HCT116 (cell line): ENCODE results near the gene SPNS1. TPM values are rescaled to one million over a fixed set of nuclear protein-coding genes. Genes with fewer than 3 reads are reported as not detected.

Source experiments
- ATAC-seq: fragments of 200-7000 bp; cut with Tn5 transposase; 2 replicates; pipeline ENCODE4 v1.9.1; 2020; ENCODE audit warnings: mild to moderate bottlenecking, moderate library complexity
- BruUV-seq: library from RNA; stranded (reverse); fragments of 400-500 nt; replicated peaks from 2 replicates; lab custom pipeline; 2021; lab: Mats Ljungman, UMichigan
- CTCF ChIA-PET: fragments of 300-600 bp; sonication (Branson Sonifier 250); formaldehyde crosslinking; loops from one replicate; lab custom pipeline; 2021; ENCODE audit warnings: antibody characterized with exemption; lab: Charles Lee
- POLR2A ChIA-PET: fragments of 300-600, 350-600 bp; sonication (Branson Sonifier 250); formaldehyde crosslinking; loops from one replicate; lab custom pipeline; 2021; ENCODE audit warnings: antibody characterized with exemption; lab: Charles Lee
- RAD21 ChIA-PET, 2 experiments: fragments of 300-600 bp; sonication (Branson Sonifier 250); formaldehyde crosslinking; loops; one replicate each; lab custom pipeline; 2023; ENCODE audit warnings: low total read pairs in 2 of 2; ENCODE audit not compliant: uncharacterized antibody in 2 of 2, unreplicated experiment in 2 of 2, low non-redundant PET in 1 of 2; lab: Charles Lee
- DNase-seq: peaks from one replicate; pipeline ENCODE4 v3.0.0-alpha.2; 2010; ENCODE audit warnings: low read depth, low spot score
- H2AFZ ChIP-seq: fragments of 200-600 bp; shearing (Covaris generic), sonication (generic); 2 replicates; pipeline ENCODE4 v1.6.1; 2017; ENCODE audit warnings: low read depth, mixed run types, mixed read lengths, antibody characterized with exemption, low read length; ENCODE audit not compliant: poor library complexity, severe bottlenecking
- H3K27ac ChIP-seq: 2 replicates; pipeline ENCODE4 v1.5.1; 2012; ENCODE audit warnings: low read depth, low read length
- H3K27me3 ChIP-seq: fragments of 200-600 bp; sonication (generic); 2 replicates; pipeline ENCODE4 v1.6.1; 2016; ENCODE audit warnings: mixed run types, low read length, mixed read lengths; ENCODE audit not compliant: insufficient read depth
- H3K36me3 ChIP-seq, 2 experiments: fragments of 200-500 bp in 1 of 2; fragments of 200-600 bp in 1 of 2; sonication (Bioruptor generic) in 1 of 2; sonication (generic) in 1 of 2; 2 replicates each; pipeline versions ENCODE4 v1.5.1 to v1.6.1; 2014 to 2016; ENCODE audit warnings: low read length in 2 of 2, inconsistent platforms in 1 of 2, mixed read lengths in 1 of 2, mixed run types in 1 of 2; ENCODE audit not compliant: insufficient read depth in 2 of 2, control insufficient read depth in 1 of 2
- H3K4me1 ChIP-seq, 2 experiments: fragments of 200-600 bp in 1 of 2; sonication (generic) in 1 of 2; 2 replicates each; pipeline versions ENCODE4 v1.5.1 to v1.6.1; 2012 to 2017; ENCODE audit warnings: low read length in 2 of 2, inconsistent platforms in 1 of 2, mild to moderate bottlenecking in 1 of 2, mixed read lengths in 1 of 2, mixed run types in 1 of 2, moderate library complexity in 1 of 2; ENCODE audit not compliant: insufficient read depth in 2 of 2, control insufficient read depth in 1 of 2
- H3K4me2 ChIP-seq: fragments of 200-600 bp; sonication (generic); 2 replicates; pipeline ENCODE4 v1.6.1; 2017; ENCODE audit warnings: mixed run types, low read length, mixed read lengths
- H3K4me3 ChIP-seq, 2 experiments: fragments of 200-600 bp in 1 of 2; sonication (generic) in 1 of 2; replicated peaks in 1 of 2; 2 replicates each; pipeline ENCODE4 v1.5.1; 2011 to 2016; ENCODE audit warnings: low read length in 2 of 2, control low read depth in 1 of 2, low read depth in 1 of 2, mild to moderate bottlenecking in 1 of 2, mixed read lengths in 1 of 2, mixed run types in 1 of 2
- H3K79me2 ChIP-seq: fragments of 200-600 bp; sonication (generic); 2 replicates; pipeline ENCODE4 v1.6.1; 2017; ENCODE audit warnings: mild to moderate bottlenecking, mixed run types, low read length, moderate library complexity, mixed read lengths; ENCODE audit not compliant: insufficient read depth
- H3K9ac ChIP-seq: fragments of 200-600 bp; sonication (generic); 2 replicates; pipeline ENCODE4 v1.6.1; 2016; ENCODE audit warnings: low read length, mixed read lengths
- H3K9me2 ChIP-seq: fragments of 200-600 bp; sonication (generic), shearing (Covaris generic); 2 replicates; pipeline ENCODE4 v1.6.1; 2017; ENCODE audit warnings: mixed run types, mild to moderate bottlenecking, moderate library complexity; ENCODE audit not compliant: insufficient read depth
- H3K9me3 ChIP-seq, 2 experiments: fragments of 200-500 bp in 1 of 2; fragments of 200-600 bp in 1 of 2; sonication (Bioruptor generic) in 1 of 2; sonication (generic) in 1 of 2; 2 replicates each; pipeline ENCODE4 v1.6.1; 2014 to 2017; ENCODE audit warnings: low read length in 2 of 2, mixed read lengths in 2 of 2, inconsistent platforms in 1 of 2, low read depth in 1 of 2, mild to moderate bottlenecking in 1 of 2, mixed run types in 1 of 2, moderate library complexity in 1 of 2; ENCODE audit not compliant: control insufficient read depth in 1 of 2, insufficient read depth in 1 of 2
- H4K20me1 ChIP-seq: fragments of 200-600 bp; sonication (generic), shearing (Covaris generic); 2 replicates; pipeline ENCODE4 v1.6.1; 2017; ENCODE audit warnings: mixed run types, mild to moderate bottlenecking, moderate library complexity; ENCODE audit not compliant: insufficient read depth
- CTCF ChIP-seq, 3 experiments: fragments of 200-600 bp in 1 of 3; sonication (generic) in 1 of 3; IDR thresholded peaks in 2 of 3; conservative IDR thresholded peaks in 1 of 3; 2 replicates each; pipeline ENCODE4 v1.5.1; 2012 to 2017; ENCODE audit warnings: low read depth in 2 of 3, low read length in 2 of 3, antibody characterized with exemption in 1 of 3, borderline replicate concordance in 1 of 3, control low read depth in 1 of 3, mild to moderate bottlenecking in 1 of 3, mixed read lengths in 1 of 3, mixed run types in 1 of 3, moderate library complexity in 1 of 3; ENCODE audit not compliant: insufficient read depth in 1 of 3
- FOSL1 ChIP-seq: IDR thresholded peaks from 2 replicates; pipeline ENCODE4 v1.6.1; 2012; ENCODE audit warnings: low read depth
- MAX ChIP-seq: IDR thresholded peaks from 2 replicates; pipeline ENCODE4 v1.6.1; 2012
- REST ChIP-seq: IDR thresholded peaks from 2 replicates; pipeline ENCODE4 v1.6.1; 2012; ENCODE audit warnings: low read depth
- ZFX ChIP-seq: fragments of 450-650 bp; IDR thresholded peaks from 2 replicates; pipeline ENCODE4 v1.6.1; 2017
- intact Hi-C: fragments of 100-400 bp; cut with micrococcal nuclease; formaldehyde crosslinking; loops from 2 replicates; pipeline ENCODE4 v1.10.0; 2022
- total RNA-seq: library from RNA; stranded (reverse); gene quantifications from one replicate; pipeline ENCODE4 v1.2.1, GENCODE V29; 2021; ENCODE audit not compliant: unreplicated experiment
- TF ChIP-seq, protein P1 (sequence below): IDR thresholded peaks from 2 replicates; pipeline ENCODE4 v1.6.1; 2012

The SPNS1 gene
- total RNA-seq, 1 experiment from 2014 or later, result 32.3 TPM

DNA sequence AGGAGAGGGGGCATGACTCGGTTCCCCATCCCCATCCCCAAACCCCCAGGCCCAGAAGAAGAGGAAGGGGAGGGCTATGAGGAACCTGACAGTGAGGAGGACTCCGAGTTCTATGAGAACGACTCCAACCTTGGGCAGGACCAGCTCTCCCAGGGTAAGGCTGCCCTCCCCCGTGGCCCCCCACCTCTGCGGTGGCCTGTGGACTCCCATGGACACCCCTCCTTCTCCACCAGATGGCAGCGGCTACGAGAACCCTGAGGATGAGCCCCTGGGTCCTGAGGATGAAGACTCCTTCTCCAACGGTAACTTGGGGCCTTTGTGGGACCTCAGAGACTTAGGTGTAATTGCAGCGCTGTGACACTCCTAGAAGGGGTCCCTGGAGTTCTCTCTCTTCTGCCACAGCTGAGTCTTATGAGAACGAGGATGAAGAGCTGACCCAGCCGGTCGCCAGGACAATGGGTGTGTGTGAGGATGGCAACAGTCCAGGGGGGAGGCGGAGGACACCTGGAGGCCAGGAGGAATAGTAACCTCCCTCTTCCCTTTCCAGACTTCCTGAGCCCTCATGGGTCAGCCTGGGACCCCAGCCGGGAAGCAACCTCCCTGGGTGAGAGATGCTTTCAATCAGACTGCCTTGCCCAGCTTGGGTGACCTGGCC lies 37.2 kb upstream of the SPNS1 start:
- H3K9ac ChIP-seq, result no peak overlapping the region
- no peaks in the 10 kb centered on the region for H3K9me2 ChIP-seq
- no peaks in the 10 kb centered on the region for H3K79me2 ChIP-seq
- ChIA-PET CTCF (no interaction called here), RAD21 (no interaction called here)
- no peak overlapping the region for H3K4me3 ChIP-seq
- DNase-seq (no peak), ATAC-seq (no peak)
- H3K9me3 ChIP-seq, result no peaks in the 10 kb centered on the region
- H4K20me1 ChIP-seq, result no peaks in the 10 kb centered on the region
- intact Hi-C loops, result no loop called here
- no peak overlapping the region for H2AFZ ChIP-seq
- H3K4me1 ChIP-seq, result peaks cover 4 to 19% of the 10 kb centered on the region in 2 experiments; a peak in 3 of 4 replicates
- no TSS peak for BruUV-seq
- TF ChIP-seq FOSL1 (no peak), ZFX (no peak), CTCF (IDR thresholded peaks at IDR 0.05 in 2 of 3, conservative IDR thresholded peaks at IDR 0.05 in 1 of 3; ENCODE audit: borderline replicate concordance in 1 of 3, insufficient read depth in 1 of 3, low read depth in 2 of 3, low read length in 2 of 3) (0 out of 6 replicates have a peak, but pooled peaks of 1 of the 3 experiments have one; percentile 14), MAX (no peak)
- TF ChIP-seq, all 23 proteins: peak for 1
- no peak overlapping the region for H3K27ac ChIP-seq
- no peaks in the 10 kb centered on the region for H3K27me3 ChIP-seq
- POLR2A ChIA-PET, result no interaction called here
- H3K4me2 ChIP-seq, result no peak overlapping the region
- no peaks in the 10 kb centered on the region for H3K36me3 ChIP-seq

DNA sequence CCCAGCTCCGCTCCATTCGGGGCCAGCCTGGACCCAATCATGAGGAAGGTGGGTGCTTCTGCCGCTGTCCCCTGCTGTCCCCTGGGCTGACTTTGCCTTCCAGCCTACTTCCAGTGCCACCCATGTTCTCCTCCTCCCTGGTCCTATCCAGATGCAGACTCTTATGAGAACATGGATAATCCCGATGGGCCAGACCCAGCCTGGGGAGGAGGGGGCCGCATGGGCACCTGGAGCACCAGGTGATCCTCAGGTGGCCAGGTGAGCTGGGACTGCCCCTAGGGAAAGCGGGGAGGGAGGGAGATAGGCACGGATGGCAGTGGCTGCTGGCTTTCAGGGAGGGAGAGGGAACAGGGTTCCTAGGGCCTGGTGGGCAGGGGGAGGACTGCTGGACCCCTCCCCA lies 35.9 kb upstream of the SPNS1 start:
- no TSS peak for BruUV-seq
- intact Hi-C loops, result no loop called here

More for the DNA sequence above, 35.9 kb upstream of the SPNS1 start:
- Histone ChIP-seq H3K4me1 (peaks cover 4 to 19% of the 10 kb centered on the region in 2 experiments; a peak in 3 of 4 replicates), H3K9me3 (no peaks in the 10 kb centered on the region), H3K36me3 (no peaks in the 10 kb centered on the region), H3K9ac (no peak overlapping the region), H4K20me1 (no peaks in the 10 kb centered on the region), H3K9me2 (no peaks in the 10 kb centered on the region), H2AFZ (no peak overlapping the region), H3K27ac (no peak overlapping the region), H3K79me2 (no peaks in the 10 kb centered on the region), H3K27me3 (no peaks in the 10 kb centered on the region), H3K4me2 (no peak overlapping the region), H3K4me3 (no peak overlapping the region)
- ChIA-PET POLR2A (no interaction called here), CTCF (no interaction called here), RAD21 (no interaction called here)
- DNase-seq (no peak), ATAC-seq (no peak)
- TF ChIP-seq REST (no peak), MAX (no peak)
- TF ChIP-seq, protein P1, sequence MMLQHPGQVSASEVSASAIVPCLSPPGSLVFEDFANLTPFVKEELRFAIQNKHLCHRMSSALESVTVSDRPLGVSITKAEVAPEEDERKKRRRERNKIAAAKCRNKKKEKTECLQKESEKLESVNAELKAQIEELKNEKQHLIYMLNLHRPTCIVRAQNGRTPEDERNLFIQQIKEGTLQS, result no peak
